ENCODE data around the gene LYAR. TPM values are rescaled to one million over a fixed set of nuclear protein-coding genes. Genes with fewer than 3 reads are reported as not detected.
"Not testable (repeated sequence)": the region's sequence is repeated elsewhere in the genome, so short reads cannot be mapped to it uniquely, and the experiment has no call there.

LYAR gene
- total RNA-seq, 1 donor from 2014 or later = 12.5 TPM

GRCh38 chr4:4254666-4255065 lies 35.3 kb downstream of the LYAR start:
- H3K9me3 ChIP-seq (replicated peaks) = no peaks in the 10 kb centered on the region
- DNase-seq = no peak
- intact Hi-C loops (cut with micrococcal nuclease) = loop anchor here (5.0 kb wide), 1 partner anchor 78 kb away; no protein-coding TSS in a partner anchor
- no peaks in the 10 kb centered on the region for H3K27me3 ChIP-seq (ENCODE audit: low read depth)
- H3K27ac ChIP-seq (replicated peaks) = no peak overlapping the region
- peaks cover 3% of the 10 kb centered on the region for H3K4me1 ChIP-seq
- H3K36me3 ChIP-seq = no peaks in the 10 kb centered on the region
- no peak for TF ChIP-seq CTCF (IDR thresholded peaks at IDR 0.05; ENCODE audit: borderline replicate concordance)
- no peak overlapping the region for H3K4me3 ChIP-seq

GRCh38 chr4:4254199-4254598 lies 35.8 kb downstream of the LYAR start:
- intact Hi-C loops (cut with micrococcal nuclease) = loop anchor here (5.0 kb wide), 1 partner anchor 78 kb away; no protein-coding TSS in a partner anchor
- no peak for DNase-seq
- H3K9me3 ChIP-seq (replicated peaks) = no peaks in the 10 kb centered on the region
- no peaks in the 10 kb centered on the region for H3K36me3 ChIP-seq
- no peak overlapping the region for H3K27ac ChIP-seq (replicated peaks)
- H3K4me1 ChIP-seq = peaks cover 3% of the 10 kb centered on the region
- no peaks in the 10 kb centered on the region for H3K27me3 ChIP-seq (ENCODE audit: low read depth)
- no peak overlapping the region for H3K4me3 ChIP-seq
- TF ChIP-seq CTCF (IDR thresholded peaks at IDR 0.05; ENCODE audit: borderline replicate concordance) = no peak

GRCh38 chr4:4249866-4250265 lies 40.1 kb downstream of the LYAR start:
- intact Hi-C loops (cut with micrococcal nuclease) = loop anchor here (5.0 kb wide), 1 partner anchor 82 kb away; no protein-coding TSS in a partner anchor
- H3K36me3 ChIP-seq = peaks cover 12% of the 10 kb centered on the region
- DNase-seq = no peak
- H3K9me3 ChIP-seq (replicated peaks) = no peaks in the 10 kb centered on the region
- no peaks in the 10 kb centered on the region for H3K27me3 ChIP-seq (ENCODE audit: low read depth)
- H3K27ac ChIP-seq (replicated peaks) = no peak overlapping the region
- no peak for TF ChIP-seq CTCF (IDR thresholded peaks at IDR 0.05; ENCODE audit: borderline replicate concordance)
- H3K4me1 ChIP-seq = peaks cover 40% of the 10 kb centered on the region
- H3K4me3 ChIP-seq = no peak overlapping the region

- H3K9me3 ChIP-seq (replicated peaks); DNase-seq; H3K27ac ChIP-seq (replicated peaks); H3K27me3 ChIP-seq (ENCODE audit: low read depth); intact Hi-C loops (cut with micrococcal nuclease); H3K4me3 ChIP-seq: not testable (repeated sequence)
- H3K36me3 ChIP-seq = peaks cover 18% of the 10 kb centered on the region
- H3K4me1 ChIP-seq = peaks cover 40% of the 10 kb centered on the region
Observed at GRCh38 chr4:4249342-4249741, 40.6 kb downstream of the LYAR start.

- Histone ChIP-seq H3K4me1 (peaks cover 40% of the 10 kb centered on the region), H3K36me3 (peaks cover 23% of the 10 kb centered on the region), H3K4me3 (peak overlapping the region; percentile 97), H3K9me3 (replicated peaks) (no peaks in the 10 kb centered on the region), H3K27ac (replicated peaks) (peak overlapping the region; percentile 98), H3K27me3 (ENCODE audit: low read depth) (no peaks in the 10 kb centered on the region)
- DNase-seq = no peak
- intact Hi-C loops (cut with micrococcal nuclease) = no loop called here
- TF ChIP-seq CTCF (IDR thresholded peaks at IDR 0.05; ENCODE audit: borderline replicate concordance) = no peak
Observed at GRCh38 chr4:4248885-4249203, 41.1 kb downstream of the LYAR start.

GRCh38 chr4:4248029-4248884 lies 41.7 kb downstream of the LYAR start, which contains the start of gene TMEM128:
Gene TMEM128, minus strand, starts transcription at chr4:4248223. Its CDS starts 21 bp downstream, at chr4:4248202.
- intact Hi-C loops (cut with micrococcal nuclease) = no loop called here
- TF ChIP-seq CTCF (IDR thresholded peaks at IDR 0.05; ENCODE audit: borderline replicate concordance) = peak; percentile 38
- Histone ChIP-seq H3K27ac (replicated peaks) (peak within 1 kb of the TSS; percentile 98), H3K4me1 (peaks cover 40% of the 10 kb centered on the region), H3K9me3 (replicated peaks) (no peaks in the 10 kb centered on the region), H3K36me3 (peaks cover 29% of the 10 kb centered on the region), H3K27me3 (ENCODE audit: low read depth) (no peaks in the 10 kb centered on the region), H3K4me3 (peak within 1 kb of the TSS; percentile 97)
- DNase-seq = peak; percentile 93
